ENCODE results near the gene TAS2R46.

- TF ChIP-seq MAX (IDR thresholded peaks at IDR 0.05; ENCODE audit: low read depth, low read length) (no peak), CTCF (IDR thresholded peaks at IDR 0.05; ENCODE audit: low read depth, low read length) (no peak), POLR2A (IDR thresholded peaks at IDR 0.05; ENCODE audit: extremely low read depth, insufficient read length) (no peak), MYC (IDR thresholded peaks at IDR 0.05; ENCODE audit: low read depth, low read length) (no peak)
Measured at GRCh38 chr12:11108862-11109261, 46.8 kb upstream of the TAS2R46 start.

All from NB4 (cell line).